ENCODE measurements around the gene CAMTA1. TPM values are rescaled to one million over a fixed set of nuclear protein-coding genes. Genes with fewer than 3 reads are reported as not detected.

CAMTA1 gene
- total RNA-seq, 1 donor from 2014 or later = 160 TPM

DNA sequence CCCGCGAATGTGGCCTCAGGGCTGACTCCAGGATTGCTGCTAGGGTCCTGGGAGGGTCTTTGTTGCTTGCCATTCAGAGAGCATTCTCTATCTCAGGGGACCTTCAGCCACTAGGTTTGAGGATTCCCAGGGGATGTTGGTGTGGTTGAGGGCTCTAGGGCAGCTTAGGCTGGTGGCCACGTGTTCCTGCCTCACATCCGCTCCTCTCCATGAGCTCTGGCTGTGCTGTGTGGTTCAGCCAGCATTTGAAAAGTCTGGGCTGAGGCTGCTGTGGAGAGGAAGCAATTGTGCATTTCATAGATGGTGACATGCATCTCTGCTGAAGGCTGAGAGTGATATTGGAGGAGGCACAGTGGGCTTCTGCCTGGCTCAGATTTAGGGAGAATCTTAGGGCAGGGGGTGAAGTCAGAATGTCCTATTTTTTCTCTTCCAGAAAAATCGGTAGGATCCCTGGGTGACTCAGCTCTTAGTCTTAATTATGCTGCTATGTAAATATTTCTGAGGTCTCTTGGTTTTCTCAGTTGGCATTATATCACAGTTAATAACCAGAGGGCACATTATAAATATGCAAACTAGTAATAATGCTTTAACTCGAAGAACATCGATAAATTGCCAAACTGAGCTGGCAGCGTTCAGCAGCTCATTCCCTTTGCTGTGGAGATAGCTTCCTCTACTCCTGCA, 182.3 kb downstream of the CAMTA1 start:
- no peak overlapping the region for H3K4me3 ChIP-seq
- no peaks in the 10 kb centered on the region for H3K9me3 ChIP-seq (replicated peaks)
- DNase-seq = no peak
- peaks cover 58% of the 10 kb centered on the region for H3K27me3 ChIP-seq (ENCODE audit: low read depth)
- TF ChIP-seq, protein P1, sequence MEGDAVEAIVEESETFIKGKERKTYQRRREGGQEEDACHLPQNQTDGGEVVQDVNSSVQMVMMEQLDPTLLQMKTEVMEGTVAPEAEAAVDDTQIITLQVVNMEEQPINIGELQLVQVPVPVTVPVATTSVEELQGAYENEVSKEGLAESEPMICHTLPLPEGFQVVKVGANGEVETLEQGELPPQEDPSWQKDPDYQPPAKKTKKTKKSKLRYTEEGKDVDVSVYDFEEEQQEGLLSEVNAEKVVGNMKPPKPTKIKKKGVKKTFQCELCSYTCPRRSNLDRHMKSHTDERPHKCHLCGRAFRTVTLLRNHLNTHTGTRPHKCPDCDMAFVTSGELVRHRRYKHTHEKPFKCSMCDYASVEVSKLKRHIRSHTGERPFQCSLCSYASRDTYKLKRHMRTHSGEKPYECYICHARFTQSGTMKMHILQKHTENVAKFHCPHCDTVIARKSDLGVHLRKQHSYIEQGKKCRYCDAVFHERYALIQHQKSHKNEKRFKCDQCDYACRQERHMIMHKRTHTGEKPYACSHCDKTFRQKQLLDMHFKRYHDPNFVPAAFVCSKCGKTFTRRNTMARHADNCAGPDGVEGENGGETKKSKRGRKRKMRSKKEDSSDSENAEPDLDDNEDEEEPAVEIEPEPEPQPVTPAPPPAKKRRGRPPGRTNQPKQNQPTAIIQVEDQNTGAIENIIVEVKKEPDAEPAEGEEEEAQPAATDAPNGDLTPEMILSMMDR (IDR thresholded peaks at IDR 0.05; ENCODE audit: borderline replicate concordance) = no peak
- peaks cover 7% of the 10 kb centered on the region for H3K4me1 ChIP-seq
- no peaks in the 10 kb centered on the region for H3K36me3 ChIP-seq
- no peak overlapping the region for H3K27ac ChIP-seq (replicated peaks)
- intact Hi-C loops (cut with micrococcal nuclease) = no loop called here

DNA sequence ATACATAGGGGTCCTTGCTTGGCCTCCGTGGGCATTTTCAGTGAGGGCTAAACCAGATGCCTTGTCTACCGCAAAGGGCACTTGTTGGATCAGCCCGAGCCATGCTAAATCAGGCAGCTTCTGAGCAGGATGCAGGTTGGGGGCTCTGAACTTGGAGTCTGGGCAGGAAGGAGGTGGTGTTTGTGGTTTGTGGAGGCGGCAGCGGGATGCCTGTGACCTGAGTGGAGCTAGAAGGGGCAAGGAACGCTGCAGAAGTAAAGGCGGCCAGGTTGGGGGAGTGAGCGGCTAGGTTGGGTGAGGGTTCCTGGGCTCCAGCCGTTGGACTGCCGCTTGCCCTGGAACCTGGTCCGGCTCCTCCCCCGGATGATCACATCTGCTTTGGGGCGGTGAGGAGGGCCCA, 183.9 kb downstream of the CAMTA1 start:
- intact Hi-C loops (cut with micrococcal nuclease) = no loop called here
- Histone ChIP-seq H3K27ac (replicated peaks) (no peak overlapping the region), H3K4me3 (no peak overlapping the region), H3K36me3 (no peaks in the 10 kb centered on the region), H3K4me1 (no peaks in the 10 kb centered on the region), H3K9me3 (replicated peaks) (no peaks in the 10 kb centered on the region), H3K27me3 (ENCODE audit: low read depth) (peaks cover 49% of the 10 kb centered on the region)
- TF ChIP-seq, protein P1 (IDR thresholded peaks at IDR 0.05; ENCODE audit: borderline replicate concordance) = no peak
- DNase-seq = no peak

DNA sequence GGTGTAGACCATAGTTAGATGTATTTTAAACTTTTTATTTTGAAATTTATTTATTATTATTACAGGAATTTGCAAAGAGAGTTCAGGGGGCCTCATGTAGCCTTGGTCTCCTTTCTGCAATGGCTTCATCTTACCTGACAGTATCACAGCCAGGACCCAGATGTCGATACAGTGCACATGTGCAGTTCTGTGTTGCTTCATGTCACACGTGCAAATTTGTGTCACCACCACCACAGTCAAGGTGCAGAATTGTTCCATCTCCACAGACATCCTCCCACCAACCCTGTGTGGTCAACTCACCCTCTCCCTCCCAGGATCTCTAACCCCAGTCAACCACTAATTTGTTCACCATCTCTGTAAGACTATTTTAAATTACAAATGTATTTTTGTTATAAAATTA, 184.5 kb downstream of the CAMTA1 start:
- H3K4me3 ChIP-seq = no peak overlapping the region
- H3K4me1 ChIP-seq = no peaks in the 10 kb centered on the region
- TF ChIP-seq, protein P1 (IDR thresholded peaks at IDR 0.05; ENCODE audit: borderline replicate concordance) = no peak
- H3K9me3 ChIP-seq (replicated peaks) = no peaks in the 10 kb centered on the region
- H3K36me3 ChIP-seq = no peaks in the 10 kb centered on the region
- intact Hi-C loops (cut with micrococcal nuclease) = no loop called here
- no peak for DNase-seq
- no peak overlapping the region for H3K27ac ChIP-seq (replicated peaks)
- H3K27me3 ChIP-seq (ENCODE audit: low read depth) = peaks cover 42% of the 10 kb centered on the region

DNA sequence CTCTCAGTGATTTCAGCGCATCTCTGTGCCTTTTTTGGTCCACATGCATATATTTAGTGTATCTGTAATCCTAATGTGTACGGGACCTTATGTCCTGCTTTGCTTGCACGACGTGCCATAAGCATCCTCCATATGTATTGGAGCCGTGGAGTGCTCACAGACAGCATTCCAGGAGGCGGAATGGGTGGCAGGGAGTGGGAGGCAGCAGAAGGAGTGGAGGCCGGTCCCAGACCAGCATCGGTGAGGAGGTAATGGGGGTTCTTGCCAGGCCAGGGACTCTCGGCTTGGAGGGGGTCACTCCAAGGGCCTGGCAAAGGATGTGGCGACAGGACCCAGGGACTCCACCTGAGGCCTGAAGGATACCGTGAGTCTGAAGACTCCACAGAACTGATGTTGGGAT, 185.0 kb downstream of the CAMTA1 start:
- no peak overlapping the region for H3K27ac ChIP-seq (replicated peaks)
- intact Hi-C loops (cut with micrococcal nuclease) = no loop called here
- TF ChIP-seq, protein P1 (IDR thresholded peaks at IDR 0.05; ENCODE audit: borderline replicate concordance) = no peak
- DNase-seq = no peak
- no peaks in the 10 kb centered on the region for H3K36me3 ChIP-seq
- no peak overlapping the region for H3K4me3 ChIP-seq
- H3K4me1 ChIP-seq = no peaks in the 10 kb centered on the region
- peaks cover 38% of the 10 kb centered on the region for H3K27me3 ChIP-seq (ENCODE audit: low read depth)
- no peaks in the 10 kb centered on the region for H3K9me3 ChIP-seq (replicated peaks)

DNA sequence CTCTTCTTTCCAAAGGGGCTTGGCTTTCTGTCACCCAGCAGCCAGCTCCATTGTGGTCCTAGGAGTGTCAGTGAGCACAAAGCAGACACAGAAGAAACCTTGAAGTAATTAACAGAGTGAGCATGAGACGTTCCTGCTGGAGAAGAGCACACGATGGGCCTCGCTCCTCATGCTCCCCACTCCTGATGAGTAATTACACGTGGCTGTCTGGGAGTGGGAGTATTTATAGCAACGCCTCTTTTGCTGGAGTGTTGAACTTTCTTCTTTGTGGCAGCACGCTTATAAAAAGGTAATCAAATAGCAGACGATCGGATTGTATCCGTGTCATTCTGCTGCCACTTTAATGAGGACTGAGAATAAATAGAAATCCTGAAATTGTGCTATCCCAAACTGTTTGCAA, 185.8 kb downstream of the CAMTA1 start:
- TF ChIP-seq, protein P1 (IDR thresholded peaks at IDR 0.05; ENCODE audit: borderline replicate concordance) = no peak

More for the DNA sequence above, 185.8 kb downstream of the CAMTA1 start:
- intact Hi-C loops (cut with micrococcal nuclease) = no loop called here
- Histone ChIP-seq H3K4me3 (no peak overlapping the region), H3K36me3 (no peaks in the 10 kb centered on the region), H3K27ac (replicated peaks) (no peak overlapping the region), H3K9me3 (replicated peaks) (no peaks in the 10 kb centered on the region), H3K27me3 (ENCODE audit: low read depth) (peaks cover 30% of the 10 kb centered on the region), H3K4me1 (no peaks in the 10 kb centered on the region)
- DNase-seq = no peak

Measured in left ventricle myocardium inferior (tissue), 1 donor.